Measurements from ENCODE around the gene SORBS2. TPM values are rescaled to one million over a fixed set of nuclear protein-coding genes. Genes with fewer than 3 reads are reported as not detected.

SORBS2 gene
- total and polyA plus RNA-seq, 12 donors = 175 to 3,169 (median 1,523) TPM

GRCh38 chr4:185550933-185551332 is 261.1 kb downstream of the SORBS2 start:
- Histone ChIP-seq H3K9me3 (peaks cover 0 to 4% (median 0%) of the 10 kb centered on the region in 11 donors), H3K27ac (no peak overlapping the region), H3K4me3 (no peak overlapping the region), H3K27me3 (no peaks in the 10 kb centered on the region), H3K36me3 (no peaks in the 10 kb centered on the region), H3K4me1 (no peaks in the 10 kb centered on the region)
- WGBS, 2 donors = 57 to 69% methylated on average over 1 of the region's 1 CpG
- no peak for ATAC-seq
- no peak for TF ChIP-seq CTCF (IDR thresholded peaks at IDR 0.05)
- intact Hi-C loops (cut with DNase I) = no loop called here
- no peak for DNase-seq

- no peak for ATAC-seq
- DNase-seq = no peak
- no peak overlapping the region for H3K27ac ChIP-seq
- H3K36me3 ChIP-seq = no peaks in the 10 kb centered on the region
- no peak for TF ChIP-seq CTCF (IDR thresholded peaks at IDR 0.05)
- no peaks in the 10 kb centered on the region for H3K4me1 ChIP-seq
- 75 to 79% methylated on average over 2 of the region's 2 CpGs for WGBS, 2 donors
- H3K9me3 ChIP-seq = no peaks in the 10 kb centered on the region
- intact Hi-C loops (cut with DNase I) = no loop called here
- no peaks in the 10 kb centered on the region for H3K27me3 ChIP-seq
- H3K4me3 ChIP-seq = no peak overlapping the region
Observed at GRCh38 chr4:185549095-185549639, 262.8 kb downstream of the SORBS2 start.

GRCh38 chr4:185548587-185548986 is 263.4 kb downstream of the SORBS2 start:
- no peak overlapping the region for H3K4me3 ChIP-seq
- H3K27me3 ChIP-seq = no peaks in the 10 kb centered on the region
- no peaks in the 10 kb centered on the region for H3K9me3 ChIP-seq
- H3K4me1 ChIP-seq = no peaks in the 10 kb centered on the region
- H3K36me3 ChIP-seq = no peaks in the 10 kb centered on the region
- ATAC-seq (peak in 3 of 8 donors; percentile 43 to 84 (median 62)), DNase-seq (no peak)
- intact Hi-C loops (cut with DNase I) = no loop called here
- no peak for TF ChIP-seq CTCF (IDR thresholded peaks at IDR 0.05)
- 59 to 69% methylated on average over 1 of the region's 1 CpG for WGBS, 2 donors
- no peak overlapping the region for H3K27ac ChIP-seq

GRCh38 chr4:185546335-185546734 is 265.7 kb downstream of the SORBS2 start:
- no peak overlapping the region for H3K4me3 ChIP-seq
- intact Hi-C loops (cut with DNase I) = no loop called here
- ATAC-seq (no peak), DNase-seq (no peak)
- no peak for TF ChIP-seq CTCF (IDR thresholded peaks at IDR 0.05)
- H3K27ac ChIP-seq = no peak overlapping the region
- H3K36me3 ChIP-seq = no peaks in the 10 kb centered on the region
- no peaks in the 10 kb centered on the region for H3K9me3 ChIP-seq
- H3K27me3 ChIP-seq = no peaks in the 10 kb centered on the region
- WGBS, 2 donors = 90 to 96% methylated on average over 6 of the region's 6 CpGs
- H3K4me1 ChIP-seq = peaks cover 0 to 17% (median 9%) of the 10 kb centered on the region in 9 donors

Measured in heart right ventricle (tissue), 16 donors.